GM18861 (cell line): ENCODE measurements around the gene BST1.
"Not testable (repeated sequence)": the region's sequence is repeated elsewhere in the genome, so short reads cannot be mapped to it uniquely, and the experiment has no call there.

ENCODE experiments used
- ATAC-seq: cut with Tn5 transposase; IDR thresholded peaks from one replicate; pipeline ENCODE4 v1.9.1; 2021; ENCODE audit not compliant: unreplicated experiment

Gene BST1

DNA sequence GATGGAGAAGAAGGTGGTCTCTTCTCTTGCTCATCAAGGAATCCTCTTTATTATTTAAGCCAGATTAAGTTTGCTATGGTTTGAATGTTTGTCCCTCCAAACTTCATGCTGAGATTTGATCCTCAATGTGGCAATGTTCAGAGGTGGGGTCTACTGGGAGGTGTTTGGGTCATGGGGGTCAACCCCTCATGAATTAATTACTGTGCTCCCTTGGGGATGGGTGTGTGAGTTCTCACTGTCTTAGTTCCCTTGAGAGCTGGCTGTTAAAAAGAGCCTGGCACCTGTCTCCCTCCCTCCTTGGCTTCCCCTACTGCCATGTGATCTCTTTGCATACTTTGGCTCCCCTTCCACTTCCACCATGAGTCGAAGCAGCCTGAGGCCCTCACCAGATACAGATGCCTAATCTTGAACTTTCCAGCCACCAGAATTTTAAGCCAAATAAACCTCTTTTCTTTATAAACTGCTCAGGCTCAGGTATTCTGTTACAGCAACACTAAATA lies 39.3 kb downstream of the BST1 start:
- ATAC-seq = no peak

DNA sequence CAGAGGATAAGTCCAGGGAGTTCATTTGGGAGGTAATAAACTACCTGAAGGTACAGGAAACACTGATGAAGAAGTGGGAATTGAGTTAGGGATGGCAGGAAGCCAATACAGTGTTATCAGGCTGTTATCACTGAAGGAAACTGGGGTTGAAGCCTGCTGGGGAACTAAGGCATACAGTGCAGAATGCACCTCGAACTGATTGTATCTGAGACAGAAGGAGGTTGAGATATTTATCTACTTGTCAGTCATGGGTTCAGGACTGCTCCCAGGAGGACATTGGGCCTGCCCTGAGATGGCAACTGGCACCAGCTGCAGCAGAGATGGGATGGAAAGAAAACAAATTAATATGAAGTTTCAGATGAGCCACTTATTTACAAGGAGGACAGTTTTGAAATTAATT lies 39.8 kb downstream of the BST1 start:
- no peak for ATAC-seq

- ATAC-seq = no peak
Measured at GRCh38 chr4:15744016-15744545, 41.2 kb downstream of the BST1 start.

GRCh38 chr4:15746110-15746509 lies 43.2 kb downstream of the BST1 start:
- no peak for ATAC-seq

DNA sequence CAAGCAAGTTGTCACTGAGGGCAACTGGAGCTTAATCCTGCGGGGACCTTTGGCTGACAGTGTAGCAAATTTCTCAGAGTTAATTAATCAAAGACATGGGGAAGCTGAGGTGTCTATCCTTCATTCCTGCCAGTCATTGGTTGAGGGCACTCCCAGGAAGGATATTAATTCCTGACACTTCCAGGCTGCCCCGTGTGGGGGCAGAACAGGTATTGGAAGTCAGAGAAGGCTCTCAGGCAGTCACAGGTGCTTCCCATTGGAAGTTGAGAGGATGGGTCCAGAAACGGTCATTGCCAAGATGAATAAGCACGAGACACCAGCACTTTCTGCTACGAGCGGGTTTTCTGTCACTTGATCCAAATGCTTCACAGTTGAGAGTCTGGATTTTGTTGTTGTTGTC lies 46.1 kb downstream of the BST1 start:
- ATAC-seq = no peak

GRCh38 chr4:15751153-15751552 lies 48.3 kb downstream of the BST1 start:
- no peak for ATAC-seq

DNA sequence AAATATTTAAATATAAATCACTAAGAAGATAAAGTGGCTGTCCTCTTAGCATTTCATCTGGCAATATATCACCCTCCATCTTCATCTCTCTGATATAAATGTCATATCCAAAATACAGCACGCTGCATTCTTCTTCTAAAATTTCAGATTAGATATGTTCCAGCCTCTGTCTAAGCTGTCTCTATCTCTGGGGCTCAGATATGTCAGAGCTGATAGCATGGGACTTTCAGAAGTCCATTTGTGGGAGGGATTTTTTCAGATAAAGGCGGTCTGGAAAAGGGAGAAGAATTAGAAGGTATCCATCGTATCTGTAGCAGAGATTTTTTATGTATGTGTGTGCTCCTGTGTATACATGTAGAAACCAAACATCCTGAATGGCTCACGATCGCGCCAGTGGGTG lies 50.2 kb downstream of the BST1 start:
- no peak for ATAC-seq

DNA sequence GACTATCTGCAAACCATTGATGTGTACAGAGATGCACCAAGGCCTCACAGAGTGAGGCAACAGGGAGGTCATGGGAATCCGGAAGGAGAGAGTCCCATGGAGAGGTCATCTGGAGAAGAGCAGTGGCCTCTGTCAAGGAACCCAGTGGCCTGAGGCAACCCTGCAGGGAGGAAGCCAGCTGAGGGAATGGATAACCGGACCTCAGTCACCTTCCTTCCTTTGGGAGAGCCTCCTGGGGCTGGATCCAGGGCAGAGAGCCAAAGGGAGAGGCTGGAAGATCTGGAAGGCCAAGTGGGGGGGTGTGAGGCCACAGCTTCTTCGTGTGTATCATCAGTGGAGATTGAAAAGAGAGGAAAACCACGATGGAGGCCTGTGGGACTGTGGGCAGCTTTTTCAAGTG lies 50.9 kb downstream of the BST1 start:
- no peak for ATAC-seq

DNA sequence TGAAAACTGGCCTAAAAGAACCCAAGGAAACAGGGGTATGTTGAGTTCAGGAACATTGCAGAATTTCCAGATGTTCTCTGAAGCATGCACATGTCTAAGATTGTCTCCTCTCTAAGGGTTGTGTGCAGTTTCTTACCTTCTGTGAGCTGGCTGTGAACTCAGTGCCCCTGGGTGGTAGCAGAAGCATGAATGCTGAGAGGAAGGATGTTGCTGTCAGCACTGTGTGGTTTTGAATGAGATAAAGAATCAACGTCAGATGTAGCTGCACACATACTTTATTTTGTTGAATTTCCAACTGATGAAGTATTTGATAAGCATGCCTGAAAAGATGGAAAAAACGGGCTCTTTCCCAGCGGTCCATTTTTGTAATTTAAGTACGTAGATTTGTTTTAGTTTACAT lies 51.5 kb downstream of the BST1 start:
- no peak for ATAC-seq

GRCh38 chr4:15755321-15756155 lies 52.7 kb downstream of the BST1 start:
- ATAC-seq = no peak

DNA sequence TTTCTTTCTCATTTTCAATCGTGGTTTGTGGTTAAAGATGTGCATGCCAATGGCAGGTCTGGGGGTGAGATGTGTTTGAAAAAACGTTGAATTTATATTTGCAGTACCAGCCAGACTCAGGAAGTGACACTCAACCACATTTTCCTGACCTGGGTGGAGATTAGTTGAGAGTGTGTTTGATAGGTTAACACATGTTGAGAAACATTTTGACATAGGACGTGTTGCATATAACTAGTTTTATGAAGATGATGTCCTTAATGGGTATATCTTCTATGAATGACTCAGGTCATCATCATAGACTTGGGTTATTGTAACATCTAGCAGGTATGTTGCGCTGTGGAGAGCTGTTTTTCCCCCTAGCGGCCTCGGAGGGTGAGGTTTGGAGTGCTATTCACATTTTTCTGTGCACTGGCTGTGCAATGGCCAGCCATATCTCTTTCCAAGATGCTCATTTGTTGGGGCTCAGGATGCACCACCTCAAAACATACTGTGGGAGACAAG lies 53.5 kb downstream of the BST1 start:
- ATAC-seq = peak; percentile 81

DNA sequence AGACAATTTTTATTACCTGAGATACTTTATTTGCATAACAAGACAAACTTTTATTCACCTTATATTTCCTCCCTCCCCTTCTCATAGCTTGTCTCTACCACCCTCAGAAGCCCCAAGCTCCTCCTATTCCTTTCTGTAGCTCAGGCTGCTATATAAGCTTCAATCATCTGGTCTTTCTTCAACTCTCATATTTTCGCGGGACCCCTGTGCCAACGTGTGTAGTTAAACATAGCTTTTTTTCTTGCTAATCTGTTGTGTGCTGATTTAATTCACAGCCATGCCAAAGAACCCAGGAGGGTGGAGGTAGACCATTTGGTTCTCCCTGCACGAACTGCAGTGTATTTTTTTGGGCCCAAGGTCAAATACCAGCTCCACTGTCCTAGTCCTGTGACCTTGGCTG lies 54.2 kb downstream of the BST1 start:
- ATAC-seq = no peak

GRCh38 chr4:15758294-15758693 lies 55.4 kb downstream of the BST1 start:
- no peak for ATAC-seq

GRCh38 chr4:15762460-15762859 lies 59.6 kb downstream of the BST1 start:
- ATAC-seq = not testable (repeated sequence)

DNA sequence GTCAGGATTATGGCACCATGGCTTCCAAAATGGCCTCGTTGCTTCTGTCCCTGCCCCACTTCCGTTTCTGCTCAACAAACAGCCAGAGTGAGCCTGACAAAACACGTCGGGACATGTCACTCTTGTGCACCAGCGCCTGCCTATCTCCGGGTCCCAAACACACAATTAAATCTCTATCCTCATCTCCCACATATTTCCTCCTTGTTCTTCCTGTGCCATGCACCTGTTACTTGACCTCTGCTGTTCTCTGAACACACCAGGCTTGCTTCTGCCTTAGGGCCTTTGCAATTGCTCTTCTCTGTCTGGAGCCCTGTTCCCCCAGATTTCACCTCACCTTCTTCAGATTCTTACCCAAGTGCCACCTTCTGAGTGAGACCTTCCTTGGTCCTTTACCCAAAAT lies 62.5 kb downstream of the BST1 start:
- no peak for ATAC-seq

DNA sequence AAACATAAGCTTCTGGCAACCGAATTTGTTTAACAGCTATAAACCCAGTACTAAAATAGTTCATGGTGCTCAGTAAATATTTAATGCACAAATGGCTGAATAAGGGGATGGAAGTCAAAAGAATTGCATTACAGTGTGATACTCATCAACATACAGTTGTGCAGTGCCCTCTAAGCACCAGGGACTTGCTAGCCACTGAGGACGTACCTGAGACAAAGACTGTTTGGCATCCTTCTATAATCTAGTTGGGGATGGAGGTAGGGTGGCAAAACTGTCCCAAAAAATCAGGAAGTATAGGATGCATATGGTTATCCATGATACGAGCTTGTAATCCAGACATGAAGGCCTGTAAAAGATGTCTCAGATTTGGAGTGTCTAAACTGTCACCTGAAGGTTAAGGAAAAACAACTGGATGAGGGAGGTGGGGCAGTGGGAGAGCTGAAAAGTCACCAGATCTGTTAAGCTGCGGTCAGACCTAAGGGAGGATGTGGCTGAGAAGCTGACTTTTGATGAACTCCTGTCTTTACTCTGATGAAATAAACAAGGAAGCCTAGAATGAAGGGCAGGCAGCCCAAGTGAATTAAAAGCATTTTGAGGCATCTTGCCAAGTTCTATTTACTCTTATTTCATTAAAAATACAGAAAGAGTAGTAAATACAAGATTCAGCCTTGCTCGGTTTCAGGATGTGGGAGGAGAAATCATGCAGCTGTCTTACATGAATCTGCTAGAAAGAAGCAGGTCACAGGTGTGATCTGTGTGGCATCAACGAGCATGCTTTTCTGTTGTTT lies 63.2 kb downstream of the BST1 start:
- ATAC-seq = peak; percentile 51

GRCh38 chr4:15766821-15767220 lies 64.0 kb downstream of the BST1 start:
- no peak for ATAC-seq

GRCh38 chr4:15769202-15769601 lies 66.3 kb downstream of the BST1 start:
- ATAC-seq = no peak

DNA sequence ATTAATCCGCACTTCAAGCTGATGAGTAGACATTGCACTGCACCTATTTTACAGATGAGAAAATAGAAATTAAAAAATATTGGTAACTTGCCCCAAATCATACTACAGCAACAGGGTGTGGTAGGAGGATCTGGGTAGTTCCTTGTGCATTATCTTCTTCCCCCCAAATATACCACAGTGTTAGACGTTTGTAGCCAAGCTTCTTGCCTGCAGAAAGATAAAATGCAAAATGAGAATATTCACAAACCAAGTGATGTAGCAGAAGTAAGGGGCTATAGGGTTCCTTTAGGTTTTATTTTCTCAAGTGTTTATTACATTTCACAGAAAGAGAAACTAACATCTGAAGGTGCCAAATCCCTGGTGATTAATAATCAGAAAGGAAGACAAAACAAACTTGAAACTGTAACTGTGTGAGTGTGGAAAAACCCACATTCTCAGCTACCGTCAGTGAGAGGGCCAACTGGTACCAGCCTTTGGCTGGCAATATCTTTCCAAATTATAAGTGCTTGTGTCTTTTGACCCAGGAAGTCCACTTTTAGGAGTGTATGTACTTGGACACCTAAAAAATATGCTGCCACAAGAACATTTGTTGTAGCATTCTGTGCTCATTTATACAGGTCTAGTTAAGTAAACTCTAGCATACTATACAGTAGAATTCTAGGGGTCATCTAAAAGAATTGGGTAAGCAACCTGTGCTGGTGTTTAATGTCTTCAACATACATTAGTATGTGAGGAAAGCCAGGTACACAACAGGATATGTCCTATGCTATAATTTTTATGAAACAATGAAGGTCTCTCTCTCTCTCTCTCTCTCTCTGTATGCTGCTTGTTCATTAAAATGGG lies 68.6 kb downstream of the BST1 start:
- peak; percentile 86 for ATAC-seq

GRCh38 chr4:15774020-15774420 lies 71.2 kb downstream of the BST1 start:
- no peak for ATAC-seq
